Measurements from ENCODE around the gene STRA6.

STRA6 gene

DNA sequence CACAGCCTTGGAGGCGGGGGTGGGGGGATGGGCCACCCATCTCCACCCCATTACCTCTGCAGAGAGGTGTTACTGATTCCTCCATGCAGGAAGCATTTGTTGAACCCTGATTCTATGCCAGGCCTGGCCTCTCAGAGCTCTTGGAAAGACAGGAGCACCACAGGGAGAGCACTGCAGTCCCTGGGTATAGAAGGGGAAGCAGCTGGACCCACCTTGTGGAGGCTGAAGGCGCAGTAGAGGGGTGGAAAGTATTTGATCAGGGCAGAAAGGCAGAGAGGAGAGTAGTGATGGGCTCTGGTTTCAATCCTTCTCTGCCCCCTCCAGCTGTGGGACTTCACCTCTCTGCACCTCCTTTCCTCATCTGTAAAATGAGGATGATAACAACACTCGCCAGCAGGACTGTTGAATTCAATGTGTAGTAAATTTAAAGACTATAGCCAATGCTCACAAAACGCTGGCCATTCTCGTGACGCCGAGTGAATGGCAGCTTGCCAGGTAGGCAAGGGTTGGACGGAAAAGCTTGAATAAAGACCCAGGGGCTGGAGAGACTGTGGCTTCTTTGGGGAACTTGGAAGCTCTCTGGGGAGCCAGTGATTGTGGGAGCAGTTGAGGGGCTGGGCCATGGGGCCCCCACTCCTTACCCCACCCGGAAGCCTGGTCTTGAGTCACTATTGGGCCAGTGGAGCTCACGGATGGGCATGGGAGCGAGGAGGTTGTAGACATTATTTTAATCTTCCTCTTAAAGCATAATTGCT is 25.6 kb upstream of the STRA6 start:
- DNase-seq (ENCODE audit: low read depth in 2 of 2), result no peak

DNA sequence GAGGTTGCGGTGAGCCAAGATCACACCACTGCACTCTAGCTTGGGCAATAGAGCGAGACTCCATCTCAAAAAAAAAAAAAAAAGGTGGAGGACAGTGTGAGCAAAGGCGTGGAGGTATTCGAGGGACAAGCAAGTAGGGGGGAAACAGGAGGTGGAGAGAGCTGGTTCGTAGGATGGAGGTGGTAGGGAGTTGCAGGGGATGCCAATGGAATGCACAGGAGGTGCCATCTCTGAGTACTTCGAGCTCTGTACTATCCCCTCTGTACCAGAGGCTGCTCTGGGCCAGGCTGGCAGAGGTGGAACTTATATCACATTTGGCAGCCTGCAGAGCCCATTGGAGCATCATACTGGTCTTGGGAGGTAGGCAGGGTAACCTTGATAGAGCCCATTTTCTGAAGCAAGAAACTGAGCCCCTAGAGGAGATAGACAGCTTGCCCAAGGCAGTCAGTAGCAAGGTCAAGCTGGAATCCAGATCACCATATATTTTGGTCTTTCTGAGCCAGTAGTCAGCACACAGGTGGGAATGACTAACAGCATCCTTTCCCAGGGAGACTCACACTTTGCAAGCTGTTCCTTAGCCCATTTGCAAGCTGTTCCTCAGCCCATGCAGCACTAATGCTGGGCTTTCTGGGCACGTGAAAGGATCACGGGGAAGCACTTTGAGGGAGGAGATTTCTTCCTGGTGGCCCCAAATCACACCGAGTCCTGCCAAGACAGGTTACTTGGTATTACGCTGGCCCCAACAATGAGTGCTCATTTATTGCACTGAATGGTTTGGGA is 24.4 kb upstream of the STRA6 start:
- DNase-seq (ENCODE audit: low read depth in 2 of 2), result no peak

DNA sequence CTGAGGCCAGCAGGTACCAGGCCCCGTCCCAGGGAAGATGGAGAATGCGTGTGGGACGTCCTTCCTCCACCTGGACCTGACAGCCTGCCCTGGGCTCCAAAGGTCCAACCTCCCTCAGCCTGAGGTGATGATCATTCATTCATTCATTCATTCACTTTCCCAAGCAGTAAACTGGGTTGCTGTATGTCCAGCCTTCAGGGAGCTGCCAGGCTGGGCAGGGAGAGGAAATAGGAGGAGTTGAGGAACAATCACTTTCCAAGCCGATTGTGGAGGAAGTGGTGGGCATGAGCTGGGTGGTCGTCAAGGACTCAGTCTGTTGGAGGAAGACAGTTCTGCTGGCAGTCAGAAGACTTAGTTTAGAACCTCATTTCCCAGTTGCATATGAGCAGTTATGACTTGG is 23.3 kb upstream of the STRA6 start:
- no peak for DNase-seq (ENCODE audit: low read depth in 2 of 2)

DNA sequence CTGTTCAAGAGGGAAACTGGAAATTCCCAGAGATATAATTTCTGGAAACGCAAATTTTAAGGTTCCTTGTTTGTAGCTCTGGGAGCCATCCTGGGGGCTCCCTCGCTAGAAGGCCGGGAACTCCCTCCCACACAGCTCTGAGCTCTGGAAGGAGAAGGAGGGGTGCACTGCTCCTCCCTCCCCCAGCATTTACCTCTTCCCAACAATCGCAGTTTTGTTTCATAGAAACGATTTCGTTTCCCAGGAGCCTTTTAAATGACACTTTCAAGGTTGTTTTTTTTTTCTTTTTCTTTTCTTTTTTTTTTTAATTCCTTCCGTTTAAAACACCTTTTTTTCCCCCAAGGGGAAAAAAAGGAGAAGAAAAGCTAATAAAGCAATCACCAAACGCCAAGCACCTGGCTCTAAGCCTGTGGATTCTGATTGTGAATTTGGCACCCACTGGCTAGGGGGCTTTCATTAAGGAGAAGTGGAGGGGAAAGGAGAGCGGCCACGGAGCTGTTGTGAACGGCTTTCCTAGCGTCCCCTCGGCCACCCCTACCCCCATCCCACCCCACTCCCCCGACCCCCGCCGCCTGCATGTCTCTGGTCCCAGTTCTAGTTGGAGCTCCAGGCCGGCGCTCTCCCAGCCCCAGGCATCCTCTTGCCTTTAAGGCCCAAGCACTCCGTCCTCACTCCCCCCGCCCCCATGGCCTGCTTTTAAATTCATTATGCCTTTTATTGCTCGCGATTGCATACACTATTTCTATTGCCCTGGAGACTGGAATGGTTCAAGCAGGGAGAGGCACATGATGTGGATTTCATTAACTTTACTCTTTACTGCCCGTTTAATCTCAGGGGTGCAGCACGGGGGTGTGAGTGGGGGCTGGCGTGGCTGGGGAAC is 19.9 kb upstream of the STRA6 start:
- DNase-seq (ENCODE audit: low read depth in 2 of 2), result no peak

DNA sequence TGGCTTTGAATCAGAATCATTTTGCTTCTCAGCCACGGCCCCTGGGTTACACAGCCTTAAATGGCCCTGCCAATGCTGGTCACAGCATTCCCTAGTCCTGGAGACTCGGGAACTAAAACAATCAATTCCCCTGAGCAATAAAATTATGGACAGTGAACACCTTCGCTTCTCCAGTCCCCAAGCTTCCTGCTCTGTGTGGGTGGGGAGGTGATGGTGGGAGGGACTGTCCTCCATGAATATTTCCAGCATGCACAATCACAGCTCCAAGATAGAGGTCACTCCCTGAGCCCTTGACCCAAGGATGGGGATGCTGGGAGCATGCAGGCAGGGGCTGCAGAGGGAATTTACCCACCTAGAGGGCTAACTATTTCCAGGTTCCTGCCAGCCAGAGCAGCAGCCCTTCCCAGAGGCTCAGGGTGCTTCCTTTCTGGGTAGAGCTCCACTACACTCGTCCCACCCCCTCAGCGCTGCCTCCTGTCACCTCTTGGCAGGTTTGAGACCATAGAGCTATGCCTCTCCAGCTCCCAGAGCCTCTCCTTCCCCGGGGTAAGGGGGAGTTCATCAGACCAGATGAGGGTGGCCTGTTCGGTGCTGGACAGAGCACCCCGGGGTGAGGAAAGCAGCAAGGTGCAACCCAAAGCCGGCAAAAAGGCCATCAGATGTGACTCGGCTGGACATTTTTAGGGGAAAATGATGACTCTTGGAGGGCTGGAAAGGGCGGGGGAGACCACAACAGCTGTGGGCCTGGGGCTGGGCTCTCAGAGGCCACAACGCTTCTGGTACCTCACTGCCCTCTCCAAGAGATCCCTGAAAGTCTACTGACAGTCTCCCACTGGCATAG is 19.0 kb upstream of the STRA6 start:
- no peak for DNase-seq (ENCODE audit: low read depth in 2 of 2)

DNA sequence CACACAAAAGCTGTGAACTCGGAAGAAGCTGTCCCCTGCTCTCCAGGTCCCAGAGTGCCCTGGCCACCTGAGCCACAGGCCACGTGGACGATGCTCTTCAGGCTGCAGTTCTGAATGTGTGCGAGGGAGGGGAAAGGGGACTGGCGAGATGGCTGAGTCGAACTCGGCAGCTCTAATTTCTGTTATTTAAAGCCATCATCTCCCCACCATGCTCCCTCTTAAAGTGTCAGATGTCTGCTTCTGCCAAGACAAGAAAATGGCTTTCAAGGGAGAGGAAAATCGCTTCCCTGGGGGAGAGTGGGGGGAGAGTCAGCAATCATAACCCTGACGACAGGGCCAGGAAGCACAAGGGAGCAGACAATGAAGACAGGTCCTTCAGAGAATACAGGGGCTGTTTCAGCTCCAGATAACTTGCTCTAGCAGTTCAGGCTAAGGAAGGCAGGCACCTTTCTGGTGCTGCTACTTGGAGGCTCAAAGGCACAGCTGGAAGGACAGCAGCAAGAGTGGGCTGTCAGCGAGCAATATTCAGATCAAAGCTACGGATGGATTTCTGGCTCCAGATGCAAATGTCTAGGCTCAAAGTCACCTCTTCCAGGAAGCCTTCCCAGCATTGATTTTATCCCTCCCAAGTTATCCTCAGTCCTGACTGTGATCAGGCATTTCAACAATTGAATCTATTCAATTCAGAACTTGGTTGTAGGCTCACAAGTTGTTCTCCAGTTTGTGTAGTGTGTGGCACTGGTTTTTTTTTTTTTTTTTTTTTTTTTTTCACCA is 18.1 kb upstream of the STRA6 start:
- DNase-seq (ENCODE audit: low read depth in 2 of 2), result no peak

DNA sequence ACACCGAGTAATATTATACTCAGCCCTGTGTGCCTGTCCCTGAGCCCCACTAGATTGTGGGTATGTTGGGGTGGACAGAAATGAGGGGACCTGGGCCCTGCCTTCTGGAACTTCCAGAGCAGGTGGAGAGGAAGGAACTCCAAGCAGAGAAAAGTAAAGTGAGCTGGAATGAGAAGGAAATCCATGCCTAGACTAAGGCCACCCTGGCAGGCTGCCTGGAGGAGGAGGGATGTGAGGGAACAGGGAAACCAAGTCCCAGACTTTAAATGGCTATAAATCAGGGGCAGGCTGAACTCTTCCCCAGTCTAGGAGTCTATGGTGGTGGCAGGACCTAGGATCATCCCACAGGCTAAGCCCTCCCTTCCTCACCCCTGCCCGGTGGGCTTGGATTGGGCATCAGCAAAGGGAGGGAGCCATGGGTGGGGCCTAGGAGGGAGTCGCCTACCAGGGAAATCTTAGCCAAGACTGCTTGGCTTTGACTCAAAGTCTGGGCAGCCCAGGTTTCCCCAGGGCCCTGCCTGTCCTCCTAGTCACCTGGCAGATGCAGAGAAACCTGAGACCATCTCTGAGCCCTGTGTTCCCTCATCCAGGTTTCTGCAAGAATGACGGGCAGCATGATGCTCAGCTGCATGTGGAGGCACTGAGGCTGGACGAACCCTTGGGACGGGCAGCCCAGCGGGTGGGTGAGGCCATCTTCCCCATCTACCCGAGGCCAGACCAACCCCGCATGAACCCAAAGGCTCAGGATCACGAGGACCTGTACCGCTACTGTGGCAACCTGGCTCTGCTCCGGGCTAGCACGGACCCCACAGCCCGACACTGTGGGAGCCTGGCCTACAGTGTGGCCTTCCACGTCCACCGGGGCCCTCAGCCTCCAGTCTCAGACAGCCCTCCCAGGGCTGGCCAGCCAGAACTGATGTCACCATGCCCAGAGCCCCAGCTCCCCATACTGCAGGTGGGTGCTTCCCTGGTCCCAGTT is 15.6 kb upstream of the STRA6 start:
- DNase-seq (ENCODE audit: low read depth in 2 of 2), result no peak

DNA sequence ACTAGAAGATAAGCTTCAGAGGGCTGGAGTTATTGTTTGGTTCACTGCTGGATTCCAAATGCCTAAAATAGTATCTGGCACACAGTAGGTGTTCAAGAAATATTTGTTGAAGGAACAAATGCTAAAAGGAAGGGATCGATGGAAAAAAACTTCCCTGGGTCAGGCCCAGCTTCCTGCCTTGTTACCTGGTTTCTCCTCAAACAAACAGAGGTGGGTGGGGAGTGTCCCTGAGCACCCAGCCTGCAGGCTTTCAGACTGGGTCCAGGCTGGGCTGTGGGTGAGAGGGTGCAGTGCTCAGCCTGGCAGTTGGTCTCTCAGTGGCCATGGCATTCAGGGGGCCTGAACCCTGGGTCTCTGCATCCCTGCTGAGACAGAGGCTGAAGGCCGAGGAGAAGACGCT is 14.4 kb upstream of the STRA6 start:
- no peak for DNase-seq (ENCODE audit: low read depth in 2 of 2)

DNA sequence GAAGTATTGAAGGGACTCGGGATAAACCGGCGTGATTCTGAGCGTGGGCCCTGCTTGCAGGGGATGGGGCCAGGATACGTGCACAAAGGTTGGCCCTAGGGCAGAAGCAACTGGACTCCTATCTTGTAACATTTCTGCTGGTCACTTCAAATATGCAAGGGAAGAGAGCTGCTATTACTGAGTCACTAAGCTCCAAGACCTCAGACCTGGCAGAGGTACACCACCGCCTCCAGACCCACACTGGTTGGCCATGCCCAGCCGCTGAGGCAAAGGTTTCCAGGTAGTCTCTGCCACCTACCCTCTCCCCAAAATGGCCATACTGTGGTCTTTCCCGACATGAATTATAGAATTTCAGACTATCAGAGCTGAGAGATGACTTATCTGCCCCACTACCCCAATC is 13.4 kb upstream of the STRA6 start:
- no peak for DNase-seq (ENCODE audit: low read depth in 2 of 2)

DNA sequence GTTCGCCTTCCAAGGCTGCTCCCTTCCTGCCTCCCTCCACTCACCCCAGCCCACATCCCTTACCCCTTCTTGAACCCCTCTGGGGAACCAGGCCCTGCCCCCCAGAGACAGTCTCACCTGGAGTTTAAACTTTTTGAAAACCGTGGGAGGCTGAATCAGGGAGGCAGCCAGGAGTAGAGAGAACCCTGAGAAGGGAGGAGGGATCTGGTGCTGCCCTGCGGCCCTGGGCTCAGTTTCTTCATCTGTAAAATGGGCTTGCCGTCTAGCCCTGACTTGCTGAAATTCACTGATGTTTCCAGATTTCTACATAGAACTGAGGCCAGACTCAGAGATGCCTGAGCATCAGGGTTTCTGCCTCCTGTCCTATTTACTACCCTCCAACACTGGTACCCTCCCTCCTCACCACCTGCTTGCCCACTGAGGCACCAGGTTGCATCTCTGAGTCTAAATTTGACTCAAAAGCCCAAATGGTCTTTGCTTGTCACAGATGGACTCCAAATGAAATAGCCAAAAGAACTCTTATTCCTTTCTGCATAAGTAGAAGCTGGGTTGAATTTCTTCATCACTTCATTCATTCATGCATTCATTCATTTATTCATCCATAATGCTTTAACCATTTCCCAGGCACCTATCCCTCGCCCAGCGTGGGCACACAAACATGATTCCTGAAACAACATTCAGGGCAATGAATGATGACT is 11.9 kb upstream of the STRA6 start:
- no peak for DNase-seq (ENCODE audit: low read depth in 2 of 2)

DNA sequence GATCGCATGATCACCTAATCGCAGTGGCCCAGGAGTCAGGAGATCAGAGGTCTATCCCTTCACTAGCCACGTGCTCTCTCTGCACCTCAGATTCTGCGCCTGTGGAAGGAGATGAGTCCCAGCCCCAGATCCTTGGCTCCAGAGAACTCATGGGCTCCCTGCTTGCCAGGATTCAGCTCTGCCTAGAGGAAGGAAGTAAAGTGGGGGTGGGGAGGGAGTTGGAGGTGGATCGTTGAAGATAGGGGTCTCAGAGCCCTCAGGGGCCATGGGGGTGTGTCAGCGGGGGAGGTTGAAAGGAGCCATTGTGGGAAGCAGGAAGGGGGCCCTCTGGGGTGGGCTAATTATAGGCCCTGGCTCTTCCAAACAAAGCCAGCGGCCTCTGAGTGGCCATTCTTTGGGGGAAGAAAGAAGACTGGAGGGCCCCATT is 11.3 kb upstream of the STRA6 start:
- no peak for DNase-seq (ENCODE audit: low read depth in 2 of 2)

DNA sequence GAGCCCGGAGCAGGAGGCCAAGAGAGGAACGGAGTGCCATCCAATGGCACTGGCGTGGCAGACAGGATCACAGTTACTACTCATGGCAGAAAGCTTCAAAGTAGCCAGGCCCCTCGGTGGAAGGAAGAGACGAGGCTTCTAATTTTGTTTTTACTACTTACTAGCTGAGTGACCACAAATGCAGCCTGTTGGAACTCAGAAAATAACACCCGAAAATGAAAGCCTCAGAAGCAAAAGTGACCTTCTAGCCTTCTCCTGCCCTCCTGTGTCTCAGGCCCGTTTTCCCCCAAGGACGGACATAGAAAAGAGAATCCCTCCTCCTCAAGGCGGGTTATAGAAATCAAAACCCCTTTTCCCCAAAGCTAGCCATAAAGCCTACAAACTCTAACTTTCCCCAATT is 9.9 kb upstream of the STRA6 start:
- no peak for DNase-seq (ENCODE audit: low read depth in 2 of 2)

DNA sequence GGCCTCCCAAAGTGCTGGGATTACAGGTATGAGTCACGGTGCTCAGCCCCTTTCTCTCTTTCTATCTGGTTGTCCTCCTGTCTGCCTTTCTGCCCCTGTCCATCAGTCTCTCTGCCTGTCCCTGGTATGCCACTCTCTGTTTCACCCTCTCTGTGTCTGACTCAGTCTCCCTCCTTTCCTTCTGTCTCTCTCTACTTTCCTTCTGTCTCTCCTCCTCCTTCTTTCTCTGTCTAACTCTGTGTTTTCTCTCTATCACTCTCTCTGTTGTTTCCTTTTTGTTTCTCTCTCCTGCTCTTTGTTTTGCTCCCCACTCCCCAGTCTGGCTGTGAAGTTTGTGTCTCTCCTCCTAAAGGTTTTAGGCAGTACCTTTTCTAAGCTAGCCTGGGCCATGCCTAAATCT is 9.1 kb upstream of the STRA6 start:
- no peak for DNase-seq (ENCODE audit: low read depth in 2 of 2)

DNA sequence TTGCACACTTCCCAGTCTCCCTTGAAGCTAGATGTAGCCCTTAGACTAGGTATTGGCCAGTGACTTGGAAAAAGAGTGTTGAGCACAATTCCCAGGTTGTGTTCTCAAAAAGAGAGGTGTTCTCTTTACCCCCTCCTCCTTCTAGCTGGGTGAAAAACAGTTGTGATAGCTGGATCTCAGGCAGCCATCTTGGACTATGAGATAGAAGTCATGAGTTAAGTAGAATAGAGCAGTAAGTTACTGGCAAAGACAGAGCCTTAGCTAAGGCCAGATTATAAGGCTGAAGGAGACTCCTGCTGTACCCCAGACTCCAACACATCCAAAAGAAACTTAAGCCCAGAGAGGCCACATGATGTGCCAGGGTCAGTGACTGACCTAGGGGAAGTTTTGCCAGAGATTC is 8.1 kb upstream of the STRA6 start:
- no peak for DNase-seq (ENCODE audit: low read depth in 2 of 2)

DNA sequence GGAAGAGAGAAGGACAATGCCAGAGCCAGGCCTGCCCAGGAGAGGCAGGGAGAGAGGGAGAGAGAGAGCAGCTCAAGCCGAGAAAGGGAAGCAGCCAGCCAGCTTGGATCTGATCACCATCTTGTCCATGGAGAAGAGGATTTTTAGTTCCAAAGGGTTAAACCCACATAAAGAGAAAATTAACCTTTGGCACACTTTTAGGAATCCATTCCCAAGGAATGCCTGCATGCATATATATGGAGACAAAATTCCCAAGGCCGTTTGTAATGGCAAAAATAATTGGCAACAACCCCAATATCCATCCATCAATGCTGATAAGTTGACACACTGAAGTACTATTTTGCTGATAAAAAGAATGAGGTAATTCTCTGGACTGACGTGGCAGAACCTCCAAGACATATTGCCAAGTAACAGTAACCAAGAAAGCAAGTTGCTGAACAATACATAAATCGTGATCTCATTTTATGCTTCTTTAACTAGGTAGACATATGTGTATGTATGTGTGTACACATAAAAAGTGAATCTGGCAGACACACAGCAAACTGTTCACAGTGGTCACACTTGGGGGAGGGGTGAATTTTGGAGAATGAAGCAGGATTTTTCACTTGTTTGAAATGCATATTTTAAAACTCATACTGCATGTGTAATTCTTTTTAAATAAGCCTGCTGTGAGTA is 7.5 kb upstream of the STRA6 start:
- no peak for DNase-seq (ENCODE audit: low read depth in 2 of 2)

DNA sequence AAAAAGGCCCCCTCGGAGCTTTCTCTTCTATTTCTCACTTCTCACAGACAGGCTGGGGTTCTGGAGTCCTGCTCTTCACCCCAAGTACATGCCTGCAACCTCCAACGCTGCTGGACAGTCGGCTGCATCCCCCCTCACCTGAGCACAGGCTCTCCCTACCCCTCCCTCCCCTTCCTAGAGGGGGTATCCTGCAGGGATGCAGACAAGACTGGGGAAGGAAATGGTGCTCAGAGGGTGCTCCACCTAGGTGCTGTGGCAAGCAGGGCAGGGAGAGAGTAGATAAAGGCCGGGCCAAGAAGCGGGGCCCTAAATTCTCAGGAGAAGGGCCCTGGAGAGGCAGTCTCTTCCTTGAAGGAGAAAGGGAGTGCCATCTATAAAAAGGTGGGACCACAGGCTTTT is 7.0 kb upstream of the STRA6 start:
- no peak for DNase-seq (ENCODE audit: low read depth in 2 of 2)

DNA sequence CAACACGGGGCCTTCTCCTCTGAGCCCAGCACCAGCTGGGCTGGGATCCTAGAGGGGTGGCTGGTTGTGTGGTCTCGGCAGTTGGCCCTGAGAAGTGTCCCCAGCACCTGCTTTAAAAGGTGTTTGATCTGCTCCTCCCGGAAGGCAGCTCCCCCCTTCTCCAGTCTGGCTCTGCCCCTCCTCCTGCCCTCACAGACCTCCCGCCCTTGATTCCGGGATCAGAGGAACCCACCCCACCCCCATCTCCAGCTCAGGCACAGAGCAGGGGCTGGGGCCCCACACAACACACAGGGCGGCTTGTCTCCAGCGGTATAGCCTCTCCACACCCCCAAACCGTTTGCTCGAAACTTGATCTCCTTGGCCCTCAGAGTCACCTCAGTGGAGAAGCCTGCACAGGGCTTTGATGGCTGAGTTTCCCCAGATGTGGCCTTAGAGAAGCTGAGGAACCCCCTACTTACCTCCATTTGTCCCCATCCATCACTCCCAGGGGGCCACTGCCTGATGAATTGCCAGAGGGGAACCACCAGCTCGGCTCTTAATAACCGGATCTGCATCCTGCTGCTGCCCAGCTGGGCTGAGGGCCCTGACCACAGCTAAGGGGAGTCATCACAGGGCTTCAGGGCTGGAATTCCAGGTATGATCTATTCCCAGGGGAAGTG is 6.4 kb upstream of the STRA6 start:
- DNase-seq (ENCODE audit: low read depth in 2 of 2), result no peak

DNA sequence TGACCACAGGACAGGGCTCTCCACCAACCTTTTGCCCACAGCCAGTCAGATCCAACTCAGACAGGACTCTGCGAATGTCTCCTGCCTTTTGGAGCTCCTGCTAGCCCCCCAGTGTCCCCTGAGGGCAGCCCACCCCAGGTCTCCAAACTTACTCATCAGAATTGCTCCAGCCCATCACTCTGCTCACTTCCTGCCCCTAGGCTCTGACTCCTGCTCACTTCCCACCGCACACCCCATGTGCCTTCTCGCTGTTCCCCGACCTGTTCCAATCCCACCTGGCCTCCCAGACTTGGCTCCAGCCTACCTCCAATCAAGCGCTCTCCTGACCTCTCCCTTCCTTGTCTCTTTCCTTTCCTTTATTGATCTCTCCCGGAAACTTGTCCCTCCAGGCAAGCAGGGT is 5.9 kb upstream of the STRA6 start:
- no peak for DNase-seq (ENCODE audit: low read depth in 2 of 2)

Measured in stimulated activated CD8-positive, alpha-beta memory T cell treated with anti-CD3 and anti-CD28 coated beads, Interleukin-2, amount 100 ng/mL, for 48 hours (primary cell).